HG02588 (cell line): ENCODE measurements around the gene ALKBH4.
A peak's percentile ranks its signal among the peaks of the same experiment; 100 is the strongest.
"Not testable (repeated sequence)": the region's sequence is repeated elsewhere in the genome, so short reads cannot be mapped to it uniquely, and the experiment has no call there.

ENCODE experiments used
- ATAC-seq: cut with Tn5 transposase; IDR thresholded peaks from one replicate; pipeline ENCODE4 v1.9.1; 2021; ENCODE audit warnings: mild to moderate bottlenecking, moderate library complexity; ENCODE audit not compliant: unreplicated experiment

The ALKBH4 gene, protein sequence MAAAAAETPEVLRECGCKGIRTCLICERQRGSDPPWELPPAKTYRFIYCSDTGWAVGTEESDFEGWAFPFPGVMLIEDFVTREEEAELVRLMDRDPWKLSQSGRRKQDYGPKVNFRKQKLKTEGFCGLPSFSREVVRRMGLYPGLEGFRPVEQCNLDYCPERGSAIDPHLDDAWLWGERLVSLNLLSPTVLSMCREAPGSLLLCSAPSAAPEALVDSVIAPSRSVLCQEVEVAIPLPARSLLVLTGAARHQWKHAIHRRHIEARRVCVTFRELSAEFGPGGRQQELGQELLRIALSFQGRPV

DNA sequence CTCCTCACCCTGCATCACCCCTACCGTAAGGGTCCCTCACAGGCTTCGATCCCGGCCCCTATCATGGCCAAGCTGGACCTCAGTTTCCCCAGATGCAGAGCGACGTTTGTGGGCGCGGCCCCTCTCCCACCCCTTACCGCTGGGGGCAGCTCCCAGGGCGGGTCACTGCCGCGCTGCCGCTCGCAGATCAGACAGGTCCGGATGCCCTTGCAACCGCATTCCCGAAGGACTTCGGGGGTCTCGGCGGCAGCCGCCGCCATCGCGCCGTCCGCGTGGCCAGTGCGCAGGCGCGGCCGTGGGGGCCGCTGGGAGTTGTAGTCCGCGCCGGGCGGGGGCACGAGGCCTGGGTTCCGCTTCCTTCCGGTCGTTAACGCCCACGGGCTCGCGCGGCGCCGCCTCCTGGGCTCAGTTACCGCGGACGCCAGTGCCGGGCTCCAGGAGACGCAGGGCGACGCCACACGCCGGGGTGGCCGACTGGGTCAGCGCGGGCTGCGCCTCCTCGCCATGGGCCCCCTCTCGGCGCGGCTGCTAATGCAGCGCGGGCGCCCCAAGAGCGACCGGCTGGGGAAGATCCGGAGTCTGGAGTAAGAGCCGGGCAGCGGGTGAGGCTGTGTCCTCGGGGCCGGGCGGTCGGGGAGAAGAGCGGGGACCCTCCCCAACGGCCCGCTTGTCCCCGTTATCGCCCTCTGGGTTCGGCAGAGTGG is at the start of gene ALKBH4, which contains the start of gene LRWD1:
Gene ALKBH4, minus strand, starts transcription at position 287 of the 704 bp plus-strand sequence. Its CDS starts 27 bp downstream, at position 260.
Gene LRWD1, plus strand, starts transcription at position 408 of the 704 bp plus-strand sequence. Its CDS starts 97 bp downstream, at position 505.
- ATAC-seq: peak; percentile 87

DNA sequence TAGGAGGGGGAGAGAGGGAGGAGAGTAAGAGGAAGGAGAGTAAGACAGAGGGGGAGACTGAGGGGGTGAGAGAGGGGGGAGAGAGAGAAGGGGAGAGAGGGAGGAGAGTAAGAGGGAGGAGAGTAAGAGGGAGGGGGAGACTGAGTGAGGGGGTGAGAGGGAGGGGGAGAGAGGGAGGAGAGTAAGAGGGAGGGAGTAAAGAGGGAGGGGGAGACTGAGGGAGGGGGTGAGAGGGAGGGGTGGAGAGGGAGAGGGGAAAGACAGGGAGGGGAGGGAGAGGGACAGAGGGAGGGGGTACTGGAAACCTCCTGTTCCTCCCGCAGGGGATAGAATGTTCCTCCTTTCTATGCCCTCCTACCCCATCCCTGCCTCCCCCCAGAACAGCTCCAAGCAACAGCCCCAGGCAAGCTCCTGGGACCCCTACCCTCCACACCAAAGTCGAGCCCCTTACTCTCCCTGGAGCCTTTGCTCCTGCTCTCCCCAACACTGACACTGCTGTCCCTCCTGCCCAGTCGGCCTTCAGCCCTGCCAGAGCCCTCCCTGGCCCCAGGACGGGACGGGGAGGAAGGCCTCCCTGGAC is 48.1 kb upstream of the ALKBH4 start:
- ATAC-seq: not testable (repeated sequence)

DNA sequence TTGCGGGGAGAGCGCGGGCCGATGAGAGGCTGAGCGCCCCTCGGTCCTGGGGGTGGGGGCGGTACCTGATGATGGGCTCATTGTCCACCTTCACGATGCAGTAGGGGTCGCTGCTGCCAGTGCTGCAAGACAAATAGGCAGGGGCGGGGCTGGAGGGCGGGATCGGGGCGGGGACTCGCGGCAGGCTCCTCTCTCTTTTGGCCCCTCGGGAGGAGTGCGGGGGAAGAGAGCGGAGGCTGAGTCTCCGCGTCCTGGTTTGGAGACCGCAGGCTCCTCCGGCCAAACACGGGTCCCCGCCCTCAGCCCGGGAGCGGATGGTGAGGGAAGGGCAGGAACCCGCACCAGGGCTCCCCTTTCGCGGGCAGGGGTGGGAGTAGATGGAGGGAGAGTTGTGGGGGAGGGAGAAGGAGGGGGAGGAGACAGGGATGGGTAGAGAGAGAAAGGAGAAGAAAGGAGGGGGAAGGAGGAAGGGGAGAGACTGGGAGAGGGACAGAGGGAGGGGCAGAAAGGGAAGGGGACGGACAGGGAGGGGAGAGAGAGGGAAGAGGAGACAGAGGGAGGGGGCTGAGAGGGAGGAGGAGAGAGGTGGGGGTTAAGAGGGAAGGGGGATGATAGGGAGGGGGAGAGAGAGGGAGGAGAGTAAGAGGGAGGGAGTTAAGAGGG is 47.3 kb upstream of the ALKBH4 start:
- ATAC-seq: peak; percentile 40

DNA sequence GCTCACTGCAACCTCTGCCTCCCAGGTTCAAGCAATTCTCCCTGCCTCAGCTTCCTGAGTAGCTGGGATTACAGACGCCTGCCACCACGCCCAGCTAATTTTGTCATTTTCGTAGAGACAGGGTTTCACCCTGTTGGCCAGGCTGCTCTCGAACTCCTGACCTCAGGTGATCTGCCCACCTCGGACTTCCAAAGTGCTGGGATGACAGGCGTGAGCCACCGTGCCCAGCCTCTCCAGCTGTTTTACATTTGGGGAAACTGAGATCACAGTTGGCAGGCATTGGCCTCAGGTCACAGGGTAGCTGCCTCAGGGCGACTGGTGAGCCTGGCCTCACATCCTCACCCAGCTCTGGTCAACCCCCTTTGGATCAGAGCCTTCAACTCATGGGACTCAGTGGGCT is 45.9 kb upstream of the ALKBH4 start:
- ATAC-seq: not testable (repeated sequence)

DNA sequence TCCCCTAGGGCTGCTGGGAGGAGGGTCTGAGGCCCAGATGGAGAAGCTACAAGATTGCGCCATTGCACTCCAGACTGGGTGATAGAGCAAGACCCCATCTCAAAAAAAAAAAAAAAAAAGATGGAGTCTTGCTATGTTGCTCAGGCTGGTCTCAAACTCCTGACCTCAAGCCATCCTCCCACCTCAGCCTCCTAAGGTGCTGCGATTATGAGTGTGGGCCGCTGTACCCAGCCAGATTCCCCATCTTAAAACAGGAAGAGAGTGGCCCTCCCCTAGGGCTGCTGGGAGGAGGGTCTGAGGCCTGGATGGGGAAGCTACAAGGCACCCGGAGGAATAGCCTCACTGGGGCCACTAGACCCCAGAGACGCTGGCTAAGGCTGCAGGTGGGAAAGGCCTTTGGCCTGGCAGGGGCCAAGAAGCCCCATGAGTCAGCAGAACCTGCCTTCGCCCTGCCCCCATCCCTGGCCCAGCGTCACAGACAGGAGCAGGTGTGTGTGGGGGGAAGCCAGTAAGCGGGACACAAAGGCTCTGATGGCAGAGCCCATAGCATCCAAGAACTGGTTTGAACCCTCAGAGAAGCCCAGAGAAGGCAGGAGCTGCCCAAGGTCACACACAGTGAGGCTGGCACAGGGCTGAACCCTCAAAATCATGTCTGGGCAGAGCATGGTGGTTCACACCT is 42.9 kb upstream of the ALKBH4 start:
- not testable (repeated sequence) for ATAC-seq

DNA sequence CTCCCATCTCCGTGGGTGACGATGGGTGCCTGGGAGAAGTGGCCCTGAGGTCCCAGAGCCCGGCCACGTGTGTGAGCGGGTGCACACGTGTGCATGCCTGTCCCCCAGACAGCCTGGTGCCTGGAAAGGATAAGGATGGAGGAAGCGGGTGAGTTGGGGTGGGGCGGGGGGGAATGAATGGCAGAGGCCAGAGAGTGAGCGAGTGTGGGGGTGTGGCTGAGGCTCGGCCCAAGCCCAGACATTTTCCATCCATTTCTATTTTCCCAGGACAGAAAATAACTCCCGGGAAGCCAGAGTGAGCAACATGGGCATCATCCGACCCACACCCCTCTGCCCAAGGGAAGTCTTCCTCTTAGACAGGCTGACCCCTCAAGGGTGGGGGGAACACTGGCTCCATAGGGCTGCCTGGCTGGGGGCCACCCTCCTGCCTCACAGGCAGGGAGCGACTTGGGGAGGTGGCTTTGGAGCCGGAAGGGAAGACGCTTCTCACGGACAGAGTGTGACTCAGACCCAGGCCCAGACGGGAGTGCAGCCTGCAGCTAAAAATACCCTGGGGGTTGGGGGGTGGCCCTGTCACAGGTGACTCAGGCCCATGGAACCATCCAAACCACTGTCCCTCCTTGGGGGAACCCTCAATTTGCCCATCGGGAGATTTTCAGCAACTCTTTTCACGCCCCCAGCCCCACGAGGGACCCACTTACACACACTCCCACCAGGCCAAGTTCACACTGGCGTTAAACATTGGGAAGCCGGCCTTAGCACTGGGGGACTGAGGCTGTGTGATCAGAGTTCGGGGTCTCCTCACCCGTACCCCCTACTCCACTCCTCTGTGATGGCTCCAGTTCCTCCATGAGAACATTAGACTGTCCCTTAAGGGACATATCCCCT is 40.9 kb upstream of the ALKBH4 start:
- not testable (repeated sequence) for ATAC-seq

DNA sequence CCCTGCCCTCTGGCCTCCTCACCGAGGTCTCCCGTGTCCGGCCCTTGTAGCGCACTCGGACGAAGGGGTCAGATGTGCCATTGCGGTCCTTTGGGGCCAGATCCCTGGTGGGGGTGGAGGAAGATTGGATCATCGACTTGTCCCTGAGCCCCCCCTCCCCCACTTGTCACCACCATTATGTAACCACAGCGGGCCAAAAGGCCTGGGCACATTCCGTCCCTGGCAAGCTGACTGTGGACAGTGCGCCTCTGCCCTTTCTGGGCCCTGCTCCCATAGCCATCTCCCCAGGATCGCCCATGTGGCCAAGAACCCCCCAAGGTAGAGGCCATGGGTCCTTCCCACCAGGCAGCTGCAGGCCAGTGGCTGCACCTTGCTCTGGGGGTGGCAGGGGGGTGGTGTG is 38.5 kb upstream of the ALKBH4 start:
- not testable (repeated sequence) for ATAC-seq

DNA sequence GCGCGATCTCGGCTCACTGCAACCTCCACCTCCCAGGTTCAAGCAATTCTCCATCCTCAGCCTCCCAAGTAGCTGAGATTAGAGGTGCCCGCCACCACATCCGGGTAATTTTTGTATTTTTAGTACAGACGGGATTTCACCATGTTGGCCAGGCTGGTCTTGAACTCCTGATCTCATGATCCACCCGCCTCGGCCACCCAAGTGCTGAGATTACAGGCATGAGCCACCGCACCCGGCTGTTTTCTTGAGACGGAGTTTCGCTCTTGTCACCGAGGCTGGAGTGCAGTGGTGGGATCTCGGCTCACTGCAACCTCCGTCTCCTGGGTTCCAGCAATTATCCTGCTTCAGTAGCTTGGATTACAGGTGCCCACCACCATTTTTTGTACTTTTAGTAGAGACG is 33.7 kb upstream of the ALKBH4 start:
- ATAC-seq: not testable (repeated sequence)

DNA sequence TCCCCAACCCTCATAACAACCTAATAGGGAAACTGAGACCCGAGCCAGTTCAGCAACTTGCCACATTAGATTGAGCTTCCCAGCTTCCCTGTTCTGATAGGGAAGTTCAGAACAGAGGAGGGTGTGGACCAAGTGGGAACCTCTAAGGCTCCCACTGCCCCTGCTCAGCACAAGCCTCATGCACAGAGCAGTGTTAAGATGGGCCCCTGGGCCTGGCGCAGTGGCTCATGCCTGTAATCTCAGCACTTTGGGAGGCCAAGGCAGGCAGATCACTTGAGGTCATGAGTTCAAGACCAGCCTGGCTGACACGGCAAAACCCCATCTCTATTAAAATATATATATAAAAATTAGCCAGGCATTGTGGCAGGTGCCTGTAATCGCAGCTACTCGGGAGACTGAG is 32.6 kb upstream of the ALKBH4 start:
- ATAC-seq: not testable (repeated sequence)

DNA sequence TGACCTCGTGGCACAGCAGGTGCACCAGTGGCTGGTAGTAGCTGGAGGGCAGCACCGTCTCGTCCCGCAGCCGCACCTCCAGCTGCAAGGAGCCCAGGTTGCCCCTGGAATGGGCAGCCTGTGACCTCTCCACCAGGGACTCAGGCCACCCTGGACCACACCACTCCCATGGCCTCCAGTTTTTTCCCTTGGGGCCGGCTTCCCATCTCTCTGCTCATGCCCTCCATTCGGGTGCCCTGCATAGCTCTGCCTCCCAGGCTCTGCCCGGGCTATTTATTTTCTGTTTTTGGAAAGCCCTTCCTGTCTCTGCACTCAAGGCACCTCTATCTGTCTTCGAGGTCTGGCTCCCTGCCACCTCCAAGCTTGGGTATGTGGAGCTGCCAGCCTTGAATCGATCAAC is 32.2 kb upstream of the ALKBH4 start:
- ATAC-seq: not testable (repeated sequence)

DNA sequence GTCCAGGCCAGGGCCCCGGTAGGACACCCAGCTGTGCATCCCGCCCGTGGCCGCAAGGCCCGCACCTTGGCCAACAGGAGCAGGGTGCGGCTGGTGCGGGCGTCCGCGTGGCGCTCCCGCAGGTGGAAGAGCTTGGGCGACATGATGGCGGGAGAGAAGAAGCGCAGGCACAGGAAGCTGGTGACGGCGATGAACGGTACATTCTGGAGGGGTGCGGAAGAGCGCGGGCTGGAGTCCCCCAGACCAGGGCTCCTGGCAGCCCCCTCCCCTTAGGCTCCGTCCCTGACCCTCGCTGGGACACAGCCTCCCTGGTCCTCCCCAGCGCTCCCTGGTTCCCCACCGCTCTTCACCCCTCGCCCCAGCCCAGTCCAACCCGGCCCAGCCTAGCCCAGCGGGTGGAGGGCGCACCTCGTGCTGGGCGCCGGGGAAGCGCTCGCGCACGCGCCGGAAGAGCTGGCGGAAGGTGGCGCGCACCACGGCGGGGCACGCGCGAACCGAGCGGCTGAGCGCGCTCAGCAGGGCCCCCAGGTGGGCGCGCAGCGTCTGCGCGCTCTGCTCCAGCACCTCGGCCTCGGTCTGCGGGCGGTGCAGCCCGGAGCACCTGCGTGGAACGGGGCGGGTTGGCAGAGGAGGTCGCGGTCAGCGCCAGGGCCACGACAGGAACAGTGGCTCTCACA is 29.9 kb upstream of the ALKBH4 start:
- ATAC-seq: peak; percentile 76

DNA sequence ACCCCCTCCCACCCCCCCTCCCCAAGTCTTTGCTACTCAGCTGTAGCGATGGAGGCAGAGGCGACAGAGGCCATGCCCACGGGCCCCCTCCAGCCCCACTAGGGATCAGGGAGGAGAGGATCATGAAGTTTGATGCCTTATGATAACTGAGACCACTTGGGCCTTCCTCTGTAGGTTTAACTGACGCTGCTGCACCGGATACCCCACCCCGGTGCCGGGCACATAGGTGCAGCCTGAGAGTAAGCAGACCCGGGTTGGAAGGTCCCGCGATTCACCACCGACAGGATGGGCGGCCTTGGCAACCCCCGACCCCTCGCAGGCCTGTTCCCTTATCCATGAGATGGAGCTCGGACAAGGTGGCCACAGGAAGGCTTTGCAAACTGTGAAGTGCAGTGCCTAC is 29.4 kb upstream of the ALKBH4 start:
- not testable (repeated sequence) for ATAC-seq

DNA sequence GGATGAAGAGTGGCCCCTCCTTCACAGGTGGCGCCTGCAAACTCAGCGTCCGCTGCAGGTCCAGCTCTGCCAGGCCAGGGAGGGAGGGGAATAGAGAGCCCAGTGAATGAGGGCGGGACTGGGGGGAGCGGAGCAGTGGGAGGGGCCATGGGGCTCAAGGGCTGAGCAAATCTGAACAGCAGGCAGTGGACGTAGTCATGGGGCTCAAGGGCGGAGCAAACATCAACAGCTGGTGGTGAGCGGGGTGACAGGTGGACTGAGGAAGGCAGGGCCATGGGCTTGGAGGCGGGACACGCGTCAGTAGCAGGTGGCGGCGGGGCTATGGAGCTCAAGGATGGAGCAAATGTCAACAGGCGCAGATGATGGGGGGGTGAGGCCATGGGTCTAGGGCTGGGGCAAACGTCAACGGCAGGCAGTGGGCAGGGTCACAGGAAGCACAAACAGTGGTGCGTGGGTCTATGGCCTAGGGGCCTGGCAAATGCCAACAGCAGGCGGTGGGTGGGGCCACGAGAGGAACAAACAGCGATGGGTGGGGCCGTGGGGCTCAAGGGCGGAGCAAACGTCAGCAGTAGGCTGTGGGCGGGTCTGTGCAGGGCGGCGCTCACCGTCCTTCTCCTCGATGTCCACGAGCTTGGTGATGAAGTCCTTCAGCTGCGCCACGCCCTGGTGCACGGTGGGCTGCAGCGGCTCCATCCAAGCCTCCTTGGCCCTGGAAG is 28.7 kb upstream of the ALKBH4 start:
- peak; percentile 32 for ATAC-seq

DNA sequence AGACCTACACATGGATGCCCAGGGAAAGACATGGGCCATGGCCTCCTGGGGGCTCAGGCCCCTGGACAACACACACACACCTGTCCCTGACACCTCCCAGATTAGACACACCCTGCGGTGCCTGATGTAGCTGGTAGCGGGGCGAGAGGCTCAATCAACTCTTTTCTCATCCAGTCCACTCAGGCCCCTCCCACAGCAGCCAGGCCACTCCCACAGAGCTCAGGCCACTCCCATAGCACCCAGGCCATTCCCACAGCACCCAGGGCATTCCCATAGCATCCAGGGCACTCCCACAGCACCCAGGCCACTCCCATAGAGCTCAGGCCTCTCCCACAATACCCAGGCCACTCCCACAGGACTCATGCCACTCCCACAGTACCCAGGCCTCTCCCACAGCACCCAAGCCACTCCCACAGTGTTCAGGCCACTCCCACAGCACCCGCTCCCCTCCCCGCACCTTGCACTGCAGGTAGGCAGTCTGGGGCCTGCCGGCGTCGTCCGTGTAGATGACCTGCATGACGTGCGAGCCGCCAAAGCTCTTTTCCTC is 25.9 kb upstream of the ALKBH4 start:
- peak; percentile 36 for ATAC-seq

DNA sequence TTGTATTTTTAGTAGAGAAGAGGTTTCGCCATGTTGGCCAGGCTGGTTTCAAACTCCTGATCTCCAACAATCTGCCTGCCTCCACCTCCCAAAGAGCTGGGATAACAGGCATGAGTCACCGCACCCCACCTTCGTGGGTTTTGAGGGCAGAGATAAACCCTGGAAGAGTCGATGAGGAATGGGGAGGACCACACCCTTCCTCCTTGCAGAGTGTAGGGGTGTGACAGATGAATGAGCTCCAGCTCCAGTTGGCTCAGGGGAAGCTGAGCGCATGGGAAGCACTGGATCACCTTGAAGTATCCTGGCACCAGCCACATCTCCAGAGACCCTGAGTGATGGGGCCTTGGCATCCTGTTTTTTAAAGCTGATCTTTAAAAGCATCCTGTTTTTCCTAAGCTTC is 19.7 kb upstream of the ALKBH4 start:
- not testable (repeated sequence) for ATAC-seq

DNA sequence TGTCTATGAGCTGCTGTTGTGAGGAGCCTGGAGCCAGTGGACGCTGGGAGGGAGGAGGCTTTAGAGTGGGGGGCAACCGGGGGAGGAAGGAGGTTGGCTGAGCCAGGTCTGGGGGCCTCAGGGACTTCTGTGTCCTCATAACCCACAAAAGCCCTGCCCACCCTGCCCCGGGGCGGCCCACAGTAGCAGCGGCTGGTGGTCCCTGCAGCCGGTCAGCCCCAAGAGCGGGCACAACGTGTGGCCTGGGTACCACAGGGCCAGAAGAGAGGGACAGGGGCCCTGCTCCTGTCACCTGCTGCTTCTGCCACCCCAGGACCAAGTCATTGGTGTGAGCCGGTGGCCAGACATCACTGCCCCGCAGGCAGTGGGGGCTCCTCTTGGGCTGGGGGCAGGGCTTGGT is 17.3 kb upstream of the ALKBH4 start:
- ATAC-seq: not testable (repeated sequence)

DNA sequence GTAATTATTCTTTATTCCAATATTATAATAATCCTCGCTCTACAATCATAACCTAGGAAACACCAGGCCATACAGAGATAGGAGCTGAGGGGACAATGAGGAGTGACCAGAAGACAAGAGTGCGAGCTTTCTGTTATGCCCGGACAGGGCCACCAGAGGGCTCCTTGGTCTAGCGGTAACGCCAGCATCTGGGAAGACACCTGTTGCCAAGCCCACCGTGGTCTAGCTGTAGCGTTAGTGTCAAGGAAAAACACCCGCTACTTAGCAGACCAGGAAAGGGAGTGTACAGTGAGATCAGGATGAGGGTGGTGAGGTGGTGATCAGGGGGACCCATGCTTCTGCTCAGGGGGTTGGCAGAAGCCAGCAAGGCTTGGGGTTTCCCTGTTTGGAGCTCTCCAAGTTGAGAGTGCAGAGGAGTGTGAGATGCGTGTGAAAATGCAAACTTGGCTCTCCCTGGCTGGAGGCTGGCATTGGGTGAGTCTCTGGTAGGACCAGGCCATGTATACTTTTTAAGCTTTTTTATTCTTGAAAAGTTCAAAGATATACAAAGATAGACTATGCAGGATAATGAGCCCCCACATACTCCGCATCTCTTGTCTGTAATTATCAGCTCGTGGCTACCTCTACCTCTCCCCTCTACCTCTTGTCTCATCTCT is 15.4 kb upstream of the ALKBH4 start:
- not testable (repeated sequence) for ATAC-seq

DNA sequence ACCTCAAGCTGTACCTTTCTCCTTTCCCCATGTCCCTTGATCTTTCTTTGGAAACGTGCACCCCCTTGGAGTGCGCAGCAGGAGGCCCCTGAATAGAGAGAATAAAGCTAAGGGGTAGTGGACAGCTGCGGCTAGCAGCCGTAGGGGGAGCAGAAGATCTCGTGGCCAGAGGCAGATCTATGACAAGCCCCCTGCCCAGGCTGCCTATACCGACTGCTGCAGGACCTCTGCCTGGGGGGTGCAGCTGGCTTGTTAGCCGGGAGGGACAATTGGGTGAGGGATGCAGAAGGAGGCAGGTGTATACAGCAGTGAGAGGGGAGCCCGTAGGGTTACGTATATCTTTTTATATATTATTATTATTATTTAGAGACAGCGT is 14.5 kb upstream of the ALKBH4 start:
- peak; percentile 22 for ATAC-seq
